Glomerular visceral epithelial cell (primary cell): ENCODE results near the gene DBF4.
"Not testable (repeated sequence)": the region's sequence is repeated elsewhere in the genome, so short reads cannot be mapped to it uniquely, and the experiment has no call there.

Source experiments
- DNase-seq: peaks from one replicate; pipeline ENCODE4 v3.0.0-alpha.2; 2016; ENCODE audit errors: extremely low spot score

DBF4 gene

DNA sequence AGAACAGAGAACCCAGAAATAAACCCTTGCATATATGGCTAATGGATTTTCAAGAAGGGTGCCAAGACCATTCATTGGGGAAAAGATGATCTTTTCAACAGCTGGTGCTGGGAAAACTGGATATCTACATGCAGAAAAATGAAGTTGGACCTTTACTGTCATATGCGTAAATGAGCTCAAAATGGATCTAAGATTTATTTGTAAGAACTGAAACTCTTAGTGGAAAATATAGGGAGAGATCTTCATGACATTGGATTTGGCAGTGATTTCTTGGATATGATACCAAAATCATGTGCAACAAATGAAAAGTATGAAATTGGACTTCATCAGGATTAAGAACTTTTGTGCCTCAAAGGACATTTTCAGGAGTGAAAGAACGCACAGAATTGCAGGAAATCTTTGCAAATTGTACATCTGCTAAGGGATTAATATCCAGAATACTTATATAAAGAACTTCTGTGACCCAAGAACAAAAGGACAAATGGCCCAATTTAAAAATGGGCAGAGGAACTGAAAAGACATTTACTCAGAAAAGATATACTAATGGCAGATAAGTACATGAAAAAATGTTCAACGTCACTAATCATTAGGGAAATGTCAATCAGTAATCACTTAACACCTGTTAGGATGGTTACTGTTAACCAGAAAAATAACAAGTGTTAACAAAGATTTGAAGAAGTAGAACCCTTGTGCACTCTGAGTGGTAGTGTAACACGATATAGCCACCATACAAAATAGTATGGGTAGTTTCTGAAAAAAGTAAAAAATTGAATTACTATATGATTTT is 6.1 kb downstream of the DBF4 start:
- DNase-seq, result no peak

GRCh38 chr7:87885018-87885417 is 8.7 kb downstream of the DBF4 start:
- DNase-seq, result no peak

GRCh38 chr7:87886875-87887274 is 10.6 kb downstream of the DBF4 start:
- DNase-seq, result peak; percentile 29

GRCh38 chr7:87895363-87895762 is 19.1 kb downstream of the DBF4 start:
- no peak for DNase-seq

- no peak for DNase-seq
Observed at GRCh38 chr7:87899255-87899654, 23.0 kb downstream of the DBF4 start.

DNA sequence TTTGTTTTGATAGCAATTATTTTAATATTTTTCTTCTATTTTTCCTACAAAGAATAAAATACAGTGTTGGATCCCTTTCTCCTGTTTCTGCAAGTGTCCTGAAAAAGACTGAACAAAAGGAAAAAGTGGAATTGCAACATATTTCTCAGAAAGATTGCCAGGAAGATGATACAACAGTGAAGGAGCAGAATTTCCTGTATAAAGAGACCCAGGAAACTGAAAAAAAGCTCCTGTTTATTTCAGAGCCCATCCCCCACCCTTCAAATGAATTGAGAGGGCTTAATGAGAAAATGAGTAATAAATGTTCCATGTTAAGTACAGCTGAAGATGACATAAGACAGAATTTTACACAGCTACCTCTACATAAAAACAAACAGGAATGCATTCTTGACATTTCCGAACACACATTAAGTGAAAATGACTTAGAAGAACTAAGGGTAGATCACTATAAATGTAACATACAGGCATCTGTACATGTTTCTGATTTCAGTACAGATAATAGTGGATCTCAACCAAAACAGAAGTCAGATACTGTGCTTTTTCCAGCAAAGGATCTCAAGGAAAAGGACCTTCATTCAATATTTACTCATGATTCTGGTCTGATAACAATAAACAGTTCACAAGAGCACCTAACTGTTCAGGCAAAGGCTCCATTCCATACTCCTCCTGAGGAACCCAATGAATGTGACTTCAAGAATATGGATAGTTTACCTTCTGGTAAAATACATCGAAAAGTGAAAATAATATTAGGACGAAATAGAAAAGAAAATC is 31.0 kb downstream of the DBF4 start:
- not testable (repeated sequence) for DNase-seq

- not testable (repeated sequence) for DNase-seq
Observed at GRCh38 chr7:87908814-87909213, 32.5 kb downstream of the DBF4 start.

DNA sequence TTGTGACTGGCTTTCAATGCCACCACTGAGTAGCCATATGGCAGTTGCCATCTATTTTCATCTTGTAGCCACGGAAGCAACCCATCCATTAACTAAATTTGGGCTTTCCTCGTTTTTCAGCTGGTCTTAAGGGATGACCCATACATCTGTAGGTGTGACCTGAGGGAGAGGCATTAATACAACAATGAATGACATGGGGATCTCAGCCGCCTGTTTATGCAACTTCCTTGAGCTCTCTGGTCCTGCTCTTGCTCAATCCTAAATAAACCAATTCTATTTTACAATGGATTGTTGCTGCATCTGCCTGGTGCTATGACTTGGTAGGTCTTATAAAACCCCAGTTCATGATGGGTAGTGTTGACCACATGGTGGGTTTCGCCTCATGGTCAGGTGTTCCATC is 35.8 kb downstream of the DBF4 start:
- no peak for DNase-seq

GRCh38 chr7:87918740-87919139 is 42.4 kb downstream of the DBF4 start:
- no peak for DNase-seq

DNA sequence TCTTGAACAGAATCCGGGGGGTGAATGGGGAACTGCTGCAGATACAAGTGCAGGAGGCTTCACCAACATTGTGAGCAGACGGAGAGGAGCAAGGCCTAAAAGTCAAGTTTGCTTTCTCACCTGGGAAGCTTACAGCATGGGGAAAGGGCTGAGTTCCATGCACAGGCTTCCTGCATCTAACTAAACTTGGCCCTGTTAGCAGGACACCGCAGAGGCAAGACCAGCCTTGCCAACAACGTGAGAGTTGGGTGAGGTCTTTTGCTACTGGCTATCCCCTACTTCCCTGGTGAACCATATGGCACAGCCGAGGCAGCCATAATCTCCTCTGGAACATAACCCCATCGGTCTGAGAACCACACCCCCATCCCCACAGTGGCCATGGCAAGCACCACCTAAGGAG is 43.6 kb downstream of the DBF4 start:
- DNase-seq, result no peak

DNA sequence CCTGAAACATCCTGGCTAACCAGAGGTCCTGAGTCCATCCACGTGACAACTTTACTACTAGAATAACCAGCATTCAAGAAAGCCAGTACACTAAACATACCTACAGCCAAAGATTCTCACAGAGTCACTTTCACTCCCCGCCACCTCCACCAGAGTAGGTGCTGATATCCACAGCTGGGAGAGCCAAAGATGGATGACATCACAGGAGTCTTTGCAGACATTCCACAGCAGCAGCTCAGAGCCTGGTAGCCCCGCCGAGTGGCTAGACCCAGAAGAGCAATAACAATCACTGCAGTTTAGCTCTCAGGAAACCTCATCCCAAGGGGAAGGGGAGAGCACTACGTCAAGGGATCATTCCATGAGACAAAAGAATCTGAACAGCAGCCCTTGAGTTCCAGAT is 44.3 kb downstream of the DBF4 start:
- DNase-seq, result no peak

- not testable (repeated sequence) for DNase-seq
Observed at GRCh38 chr7:87922759-87923395, 46.6 kb downstream of the DBF4 start.

- DNase-seq, result peak; percentile 41
Observed at GRCh38 chr7:87926581-87927461, 50.5 kb downstream of the DBF4 start.

GRCh38 chr7:87933605-87933952 is 57.3 kb downstream of the DBF4 start:
- no peak for DNase-seq

DNA sequence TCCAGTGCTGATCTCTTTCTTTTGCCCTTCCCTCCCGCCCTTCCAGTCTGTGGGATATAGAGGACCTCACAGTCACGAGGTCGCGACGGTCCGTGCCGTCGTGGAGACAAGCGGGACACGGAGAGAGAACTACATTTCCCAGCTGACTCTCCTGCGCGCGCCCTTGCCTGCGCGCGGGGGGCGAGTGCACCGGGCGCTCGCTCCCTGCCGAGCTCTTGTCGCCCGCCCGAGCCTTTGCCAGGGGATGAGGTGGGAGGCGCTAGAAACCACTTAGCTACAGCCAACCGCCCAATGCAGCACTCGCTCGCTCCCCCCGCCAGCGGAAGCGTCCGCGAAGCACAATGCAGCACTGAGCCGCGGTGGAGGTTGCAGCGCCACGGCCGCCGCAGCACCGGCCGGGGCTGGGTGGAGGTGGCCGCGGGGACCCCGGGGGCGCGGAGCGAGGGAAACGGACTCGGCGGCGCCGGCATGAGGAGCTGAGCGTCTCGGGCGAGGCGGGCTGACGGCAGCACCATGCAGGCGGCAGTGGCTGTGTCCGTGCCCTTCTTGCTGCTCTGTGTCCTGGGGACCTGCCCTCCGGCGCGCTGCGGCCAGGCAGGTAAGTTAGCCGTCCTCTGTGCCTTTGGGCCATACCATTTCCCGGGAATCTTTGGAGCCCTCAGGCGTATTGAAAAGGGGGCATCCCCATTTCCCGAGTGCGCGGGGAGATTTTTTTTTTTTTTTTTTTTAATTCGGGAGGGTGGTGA is 57.8 kb downstream of the DBF4 start, which contains the start of gene ADAM22:
Gene ADAM22, plus strand, starts transcription at position 299 of the 746 bp plus-strand sequence. Its CDS starts 215 bp downstream, at position 514.
- DNase-seq, result peak; percentile 88

- no peak for DNase-seq
Observed at GRCh38 chr7:87934699-87935383, 58.5 kb downstream of the DBF4 start.

GRCh38 chr7:87935384-87935706 is 59.1 kb downstream of the DBF4 start:
- DNase-seq, result no peak

DNA sequence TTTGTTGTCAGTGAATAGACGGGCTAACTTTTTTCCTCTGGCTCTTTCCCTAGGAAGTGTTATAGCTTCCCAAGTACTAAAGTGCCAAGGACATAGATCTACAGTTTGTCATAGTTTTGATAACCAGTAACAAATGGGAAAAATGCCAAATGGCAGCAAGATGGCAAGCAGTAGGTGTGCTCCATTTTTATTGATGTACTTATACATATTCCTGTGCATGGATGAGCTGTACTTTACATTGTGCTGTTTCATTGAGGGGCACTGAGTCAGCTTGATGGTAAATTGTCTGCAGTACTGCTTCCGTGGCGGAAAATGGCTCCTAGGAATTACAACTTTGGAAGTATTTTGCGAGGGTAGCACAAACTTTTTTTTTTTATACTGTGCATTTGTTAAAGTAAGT is 64.8 kb downstream of the DBF4 start:
- DNase-seq, result no peak

DNA sequence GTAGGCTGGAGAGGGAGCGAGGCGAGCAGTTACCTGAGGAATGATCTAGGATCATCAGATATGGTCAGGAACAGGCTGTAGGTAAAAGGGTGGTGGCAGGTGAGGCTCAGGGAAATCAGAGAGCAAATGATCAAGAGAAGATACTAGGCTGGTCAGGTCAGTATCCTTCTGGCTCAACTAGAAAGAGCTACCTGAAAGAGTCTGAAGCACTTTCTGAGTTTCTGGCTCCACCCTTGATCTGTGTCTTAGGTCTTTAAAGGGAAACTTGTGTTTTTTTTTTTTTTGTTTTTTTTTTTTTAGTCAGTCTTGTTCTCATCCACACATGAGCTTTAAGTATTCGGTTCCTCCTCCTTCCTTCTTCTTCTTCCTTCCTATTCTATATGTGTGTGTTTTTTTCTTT is 68.3 kb downstream of the DBF4 start:
- DNase-seq, result no peak

DNA sequence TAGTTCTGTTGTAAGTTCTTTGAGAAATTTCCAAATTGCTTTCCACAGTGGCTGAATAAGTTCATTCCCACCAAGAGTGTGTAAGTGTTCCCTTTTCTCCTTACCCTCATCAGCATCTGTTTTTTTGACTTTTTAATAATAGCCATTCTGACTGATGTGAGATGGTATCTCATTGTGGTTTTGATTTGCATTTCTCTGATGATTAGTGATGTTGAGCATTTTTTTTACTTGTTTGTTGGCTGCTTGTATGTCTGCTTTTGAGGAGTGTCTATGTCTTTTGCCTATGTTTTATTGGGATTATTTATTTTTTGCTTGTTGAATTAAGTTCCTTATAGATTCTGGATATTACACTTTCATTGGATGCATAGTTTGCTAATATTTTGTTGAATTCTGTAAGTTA is 69.6 kb downstream of the DBF4 start:
- DNase-seq, result not testable (repeated sequence)

DNA sequence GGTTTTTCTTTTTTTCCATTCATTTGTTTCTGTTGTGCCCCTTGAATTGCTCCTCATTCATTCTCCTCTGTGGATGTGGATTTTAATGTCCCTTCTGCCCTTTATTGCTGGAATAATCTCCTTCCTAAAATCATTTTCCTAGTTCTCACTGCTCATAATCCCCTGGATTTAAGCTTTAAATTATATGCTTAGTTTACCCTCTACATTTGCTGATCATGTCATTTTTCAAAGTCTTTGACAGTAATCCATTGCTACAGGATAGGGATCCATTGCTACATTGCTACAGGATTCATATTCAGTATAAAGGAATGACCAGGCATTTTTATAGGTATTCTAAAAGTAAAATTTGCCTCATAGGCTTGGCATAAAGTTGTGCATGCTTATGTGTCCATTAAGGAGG is 72.1 kb downstream of the DBF4 start:
- no peak for DNase-seq
